Measurements from ENCODE around the gene CYB5R2.

CYB5R2 gene

DNA sequence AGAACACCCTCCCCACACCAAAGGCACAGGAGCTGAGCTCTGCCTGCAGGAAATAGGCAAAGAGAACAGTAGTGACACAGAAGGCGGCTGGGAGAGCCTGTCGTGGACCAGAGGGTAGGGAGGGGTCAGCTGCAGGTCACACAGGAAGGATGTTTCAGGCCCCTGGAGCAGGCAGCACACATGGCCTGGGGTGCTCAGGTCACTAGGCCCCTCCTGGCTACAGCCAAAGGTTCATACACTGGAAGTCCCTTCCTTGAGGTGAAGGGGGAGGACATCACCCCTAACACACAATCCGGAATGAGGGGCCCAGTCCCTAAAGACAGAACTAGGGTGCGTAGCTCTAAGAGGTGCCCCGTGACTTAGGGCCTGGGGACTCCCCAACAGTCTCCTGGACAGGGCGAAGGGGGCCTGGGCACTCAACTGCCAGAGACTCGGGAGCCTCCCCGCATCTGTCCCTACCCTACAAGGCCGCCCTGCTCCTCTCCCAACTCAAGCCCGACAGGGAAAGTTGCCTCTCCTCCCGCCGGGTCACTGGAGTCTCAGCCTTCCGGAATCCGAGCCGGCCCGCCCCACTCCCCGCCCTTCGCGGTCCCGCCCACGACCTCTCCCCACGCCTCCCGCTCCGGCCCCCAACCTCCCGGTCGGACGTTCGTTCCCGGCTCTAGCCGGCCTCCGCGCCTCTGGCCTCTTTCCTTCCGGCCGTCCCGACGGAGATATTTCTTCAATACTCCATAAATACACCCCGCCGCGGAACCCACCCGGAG, at the start of gene CYB5R2:
TSS of gene CYB5R2 (minus strand) at position 541 of the 764 bp plus-strand sequence. CDS start 675 bp downstream, outside the sequence.
- no peak for DNase-seq (ENCODE audit: low read depth)

DNA sequence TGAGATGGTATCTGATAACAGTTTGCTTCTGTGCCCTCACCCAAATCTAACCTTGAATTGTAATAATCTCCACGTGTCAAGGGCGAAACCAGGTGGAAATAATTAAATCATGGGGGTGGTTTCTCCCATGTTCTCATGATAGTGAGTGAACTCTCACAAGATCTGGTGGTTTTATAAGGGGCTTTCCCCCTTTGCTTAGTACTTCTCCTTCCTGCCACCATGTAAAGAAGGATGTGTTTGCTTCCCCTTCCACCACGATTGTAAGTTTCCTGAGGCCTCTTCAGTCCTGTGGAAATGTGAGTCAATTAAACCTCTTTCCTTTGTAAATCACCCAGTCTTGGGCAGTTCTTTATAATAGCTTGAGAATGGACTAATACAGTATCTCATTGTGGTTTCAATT, 41.5 kb upstream of the CYB5R2 start:
- no peak for DNase-seq (ENCODE audit: low read depth)

DNA sequence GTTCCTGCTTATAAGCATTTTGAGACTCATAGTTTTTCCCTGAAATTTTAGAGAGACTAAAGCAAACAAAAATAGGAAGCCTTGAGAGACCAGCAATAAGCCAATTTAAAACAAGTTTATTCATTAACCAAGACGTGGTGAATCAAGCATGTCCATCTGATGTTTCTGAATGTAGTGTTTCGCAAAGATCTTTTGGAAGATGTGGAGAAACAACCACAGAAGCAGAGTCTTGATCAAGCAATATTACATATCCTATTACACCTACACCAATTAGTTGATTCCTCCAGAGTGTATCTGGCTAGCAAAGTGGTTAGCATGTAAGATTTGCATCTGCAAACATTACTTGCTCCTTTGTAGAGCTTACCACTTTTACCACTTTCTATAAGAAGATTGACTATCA, 33.1 kb upstream of the CYB5R2 start, which contains the start of gene OVCH2:
TSS of gene OVCH2 (minus strand) at position 101 of the 400 bp plus-strand sequence. CDS start at position 18, 83 bp downstream.
- DNase-seq (ENCODE audit: low read depth) = no peak

DNA sequence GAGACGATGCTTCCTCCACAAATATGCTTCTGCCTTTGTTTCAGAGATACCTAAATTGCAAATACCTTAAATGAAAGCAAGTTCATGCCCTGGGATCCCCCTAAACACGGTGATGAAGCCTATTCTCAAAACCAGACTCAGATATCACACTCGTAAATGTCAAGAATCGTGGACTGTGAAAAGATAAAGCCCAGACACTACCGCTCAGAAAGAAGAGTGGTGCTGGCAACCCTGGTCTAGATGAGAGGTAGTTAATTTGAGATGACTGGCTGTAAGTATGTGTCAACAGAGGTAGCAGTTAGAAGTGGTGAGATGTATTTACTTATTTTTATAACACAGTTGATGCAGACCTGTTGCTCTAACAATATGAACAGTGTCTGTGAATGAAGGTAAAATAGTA, 30.4 kb upstream of the CYB5R2 start:
- DNase-seq (ENCODE audit: low read depth) = no peak

DNA sequence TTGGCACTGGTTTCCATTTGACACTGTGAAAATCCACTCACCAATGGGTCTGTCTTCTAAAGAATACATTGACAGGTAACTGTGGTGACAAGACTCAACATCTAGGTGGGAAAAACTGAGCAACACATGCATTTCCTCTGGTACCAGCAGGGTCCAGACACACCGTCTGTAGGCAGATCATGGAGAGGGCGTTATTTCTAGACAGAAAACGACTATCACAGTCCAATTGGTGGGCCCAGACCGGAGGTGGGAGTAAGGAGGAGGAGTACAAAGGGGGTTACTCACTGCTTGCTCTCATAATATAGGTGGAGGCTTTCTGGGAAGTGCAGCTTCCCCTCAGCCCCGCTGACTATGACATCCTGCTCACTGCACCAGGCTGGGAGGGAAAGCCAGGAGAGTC, 23.1 kb upstream of the CYB5R2 start:
- DNase-seq (ENCODE audit: low read depth) = no peak

DNA sequence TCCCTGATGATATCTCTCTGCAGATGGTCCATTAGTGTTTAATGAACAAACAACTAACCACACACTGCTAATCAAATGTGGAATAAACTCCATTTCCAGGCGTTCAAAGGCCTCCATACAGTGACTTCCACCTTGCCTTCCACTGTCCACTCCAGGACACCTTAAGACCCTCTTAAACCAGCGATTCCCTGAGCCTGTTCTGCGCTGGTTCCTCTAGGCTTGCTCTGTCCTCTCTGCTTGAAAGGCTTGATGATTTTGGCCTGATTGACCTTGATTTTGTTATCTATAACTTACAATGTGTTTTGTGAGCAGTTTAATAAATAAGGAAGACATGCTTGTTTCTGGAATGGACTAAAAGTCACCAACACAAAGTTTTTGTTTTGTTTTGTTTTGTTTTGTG, 20.9 kb upstream of the CYB5R2 start:
- DNase-seq (ENCODE audit: low read depth) = no peak

DNA sequence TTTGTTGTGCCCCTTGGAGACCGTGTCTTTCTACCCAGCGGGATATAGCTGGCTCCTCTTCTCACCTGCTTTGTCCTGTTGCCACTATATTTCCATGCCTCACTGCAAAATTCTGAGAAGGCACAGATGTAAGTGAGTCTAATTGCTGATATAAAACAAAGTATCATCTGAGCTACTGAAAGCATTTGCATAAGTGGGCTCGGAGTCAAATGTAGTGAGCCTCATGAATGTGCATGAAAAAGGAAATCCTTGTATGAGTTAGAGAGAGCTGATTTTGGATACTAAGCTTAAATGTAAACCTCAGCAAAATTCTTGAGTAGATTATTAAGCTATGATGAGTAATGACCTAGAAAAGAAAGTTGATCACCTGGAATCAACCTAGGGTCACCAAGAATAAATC, 19.1 kb upstream of the CYB5R2 start:
- no peak for DNase-seq (ENCODE audit: low read depth)

DNA sequence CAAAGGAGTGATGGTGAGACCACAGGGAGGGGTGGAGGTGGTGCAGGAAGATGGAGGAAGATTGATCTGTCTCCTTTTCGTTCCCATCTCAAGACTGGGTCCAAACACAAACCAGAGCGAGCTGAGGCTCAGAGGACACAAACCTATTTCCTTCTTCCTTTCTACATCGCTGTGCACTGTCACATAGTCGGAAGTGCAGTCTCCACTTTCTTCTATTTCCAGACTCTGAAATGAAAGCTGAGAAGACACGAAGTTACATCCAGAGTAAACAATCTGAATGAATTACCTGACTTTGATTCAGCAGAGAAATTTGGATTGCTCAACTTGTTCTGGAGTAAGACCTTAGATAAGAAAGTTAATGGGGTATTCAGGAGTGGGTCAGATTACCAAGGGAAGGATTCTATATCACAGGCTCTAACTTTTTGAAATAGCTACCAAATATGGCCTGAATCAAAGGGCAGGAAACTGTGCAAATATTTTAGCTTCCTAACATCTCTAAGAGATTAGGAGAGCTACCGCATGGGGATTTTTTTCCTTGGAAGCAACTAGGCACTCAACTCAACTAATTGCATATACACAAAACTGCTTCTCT, 18.6 kb upstream of the CYB5R2 start:
- no peak for DNase-seq (ENCODE audit: low read depth)

DNA sequence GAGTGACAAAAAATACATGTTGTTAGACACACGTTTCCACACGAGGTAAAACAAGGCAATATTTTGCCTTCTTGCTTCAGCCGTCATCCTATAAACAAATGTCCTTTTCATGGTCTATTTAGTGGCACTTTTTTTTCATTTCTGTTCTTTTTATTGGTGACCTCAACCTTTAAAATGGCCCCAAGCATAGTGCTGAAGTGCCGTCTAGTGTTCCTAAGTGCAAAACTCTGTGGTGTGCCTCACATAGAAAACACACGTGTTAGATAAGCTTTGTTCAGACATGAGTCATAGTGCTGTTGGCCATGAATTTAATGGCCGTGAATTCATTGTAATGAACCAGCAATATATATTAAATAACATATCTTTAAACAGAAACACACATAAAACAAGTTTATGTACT, 17.3 kb upstream of the CYB5R2 start:
- no peak for DNase-seq (ENCODE audit: low read depth)

DNA sequence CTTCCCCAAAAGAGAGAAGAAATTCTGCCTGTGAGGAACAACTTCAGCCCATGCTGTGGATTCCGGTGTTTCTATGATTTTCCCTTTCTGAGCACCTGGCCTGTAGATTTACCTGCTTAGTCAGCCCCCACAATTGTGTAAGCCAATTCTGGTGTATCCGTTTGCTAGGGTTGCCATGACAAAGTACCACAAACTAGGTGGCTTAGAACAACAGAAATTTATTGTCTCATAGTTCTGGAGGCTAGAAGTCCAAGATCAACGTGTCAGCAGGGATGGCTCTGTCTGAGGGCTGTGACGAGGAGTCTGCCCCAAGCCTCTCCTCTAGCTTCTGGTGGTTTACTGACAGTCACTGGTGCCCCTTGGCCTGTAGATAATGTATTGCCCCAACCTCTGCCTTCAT, 15.9 kb upstream of the CYB5R2 start:
- DNase-seq (ENCODE audit: low read depth) = no peak

DNA sequence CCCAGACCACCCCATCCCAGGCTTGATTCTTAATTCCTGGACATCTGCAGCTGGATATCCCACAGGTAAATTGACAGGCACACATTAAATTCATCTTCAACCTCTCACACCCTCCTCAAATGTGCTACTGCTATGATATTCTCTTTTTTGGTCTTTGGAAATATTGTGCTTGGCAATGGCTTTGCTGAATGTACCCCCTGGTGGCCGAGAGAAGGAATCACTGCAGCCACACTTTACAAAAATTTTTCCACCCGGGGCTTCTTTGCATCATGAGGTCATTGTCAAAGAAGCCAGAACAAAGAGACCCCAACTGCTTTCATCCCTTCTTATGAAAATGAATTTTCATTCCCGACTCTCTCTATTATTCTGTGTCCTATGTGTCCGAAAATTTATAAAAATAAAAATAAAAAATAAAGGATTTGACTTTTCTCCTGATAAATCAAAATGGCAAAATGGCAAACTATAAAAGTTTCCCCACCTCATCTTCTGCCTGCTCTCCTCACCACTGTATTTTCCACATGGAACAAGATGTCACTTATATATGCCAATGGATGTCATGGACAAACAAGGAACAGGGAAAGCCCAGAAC, 15.0 kb upstream of the CYB5R2 start:
- peak; percentile 9 for DNase-seq (ENCODE audit: low read depth)

DNA sequence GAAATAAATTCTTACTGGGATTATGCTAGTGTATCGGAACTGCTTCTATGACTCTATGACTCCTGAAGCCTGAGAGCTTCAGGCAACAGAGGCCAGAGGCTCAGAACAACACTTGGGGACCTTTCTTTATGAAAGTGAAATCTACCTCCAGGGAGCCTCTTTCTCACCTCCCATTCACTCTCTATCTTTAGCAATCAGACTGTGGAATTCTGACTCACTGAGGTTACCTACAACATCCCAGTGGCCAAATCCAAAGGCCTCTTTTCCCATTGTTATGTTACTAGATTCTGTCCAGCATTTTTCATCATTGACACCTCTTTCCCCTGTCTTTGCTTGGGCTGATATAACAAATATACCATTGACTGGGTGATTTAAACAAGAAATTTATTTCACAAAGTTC, 14.1 kb upstream of the CYB5R2 start:
- DNase-seq (ENCODE audit: low read depth) = no peak

DNA sequence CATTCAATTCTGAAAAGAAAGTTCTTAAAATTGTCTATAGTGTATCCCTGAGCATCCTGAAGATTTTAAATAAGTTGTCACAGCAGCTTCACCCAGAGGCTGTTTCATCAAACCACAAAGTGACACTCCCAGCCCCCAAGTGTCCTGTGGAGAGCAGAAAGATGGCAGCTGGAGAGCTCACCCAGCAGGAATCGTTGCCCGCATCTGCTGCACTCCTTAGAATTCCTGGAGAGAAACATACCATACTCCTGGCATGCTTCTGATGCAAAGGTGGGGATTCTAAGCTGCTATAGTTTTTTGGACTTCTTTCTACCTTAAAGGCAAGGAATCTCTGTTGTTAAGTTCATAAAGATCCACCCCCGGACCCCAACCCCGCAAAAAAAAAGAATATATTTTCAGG, 13.5 kb upstream of the CYB5R2 start:
- no peak for DNase-seq (ENCODE audit: low read depth)

DNA sequence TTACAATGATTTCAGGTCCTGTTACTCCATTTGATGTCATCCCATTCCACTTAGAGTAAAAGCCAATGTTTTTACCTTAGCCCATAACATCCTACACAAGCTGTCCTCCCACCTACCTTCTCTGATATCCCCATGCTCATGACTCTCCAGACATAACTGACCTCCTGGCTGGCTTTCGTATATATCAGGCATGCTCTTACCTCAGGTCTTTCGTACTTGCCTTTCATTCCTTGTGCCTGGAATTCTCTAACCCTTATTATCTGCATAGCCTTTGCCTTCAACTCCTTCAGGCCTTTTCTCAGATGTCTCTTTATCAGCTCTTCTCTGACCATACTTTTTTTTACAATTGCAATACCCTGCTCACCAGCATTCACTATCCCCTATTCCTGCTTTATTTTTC, 10.3 kb upstream of the CYB5R2 start:
- no peak for DNase-seq (ENCODE audit: low read depth)

DNA sequence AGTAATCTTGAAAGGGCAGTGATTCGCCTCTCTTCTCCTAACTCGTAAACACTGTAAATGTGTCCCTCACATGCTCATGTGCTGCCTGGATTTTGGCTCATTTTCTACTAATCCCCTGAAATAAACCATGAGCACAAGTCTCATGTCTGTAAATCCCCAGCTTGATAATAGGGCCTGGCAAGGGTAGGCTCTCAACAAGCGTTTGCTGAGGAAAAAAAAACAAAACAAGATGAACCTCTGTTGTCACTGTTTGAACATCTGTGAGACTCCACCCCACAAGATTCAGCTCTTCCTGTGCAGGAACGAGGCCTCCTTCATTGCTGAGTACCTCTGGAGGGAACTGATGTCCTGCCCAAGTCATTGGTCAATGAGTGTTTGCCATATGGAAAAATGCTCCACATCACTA, 4.5 kb upstream of the CYB5R2 start:
- DNase-seq (ENCODE audit: low read depth) = no peak

DNA sequence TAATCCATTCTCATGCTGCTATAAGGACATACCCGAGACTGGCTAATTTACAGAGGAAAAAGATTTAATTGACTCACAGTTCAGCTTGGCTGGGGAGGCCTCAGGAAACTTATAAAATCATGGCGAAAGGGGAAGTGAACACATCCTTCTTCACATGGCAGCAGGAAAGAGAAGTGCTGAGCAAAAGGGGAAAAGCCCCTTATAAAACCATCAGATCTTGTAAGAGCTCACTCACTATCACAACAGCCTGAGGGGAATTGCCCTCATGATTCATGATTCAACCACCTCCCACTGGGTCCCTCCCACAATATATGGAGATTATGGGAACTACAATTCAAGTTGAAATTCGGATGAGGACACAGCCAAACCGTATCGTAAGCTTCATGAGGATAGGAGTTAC, 3.8 kb upstream of the CYB5R2 start:
- no peak for DNase-seq (ENCODE audit: low read depth)

DNA sequence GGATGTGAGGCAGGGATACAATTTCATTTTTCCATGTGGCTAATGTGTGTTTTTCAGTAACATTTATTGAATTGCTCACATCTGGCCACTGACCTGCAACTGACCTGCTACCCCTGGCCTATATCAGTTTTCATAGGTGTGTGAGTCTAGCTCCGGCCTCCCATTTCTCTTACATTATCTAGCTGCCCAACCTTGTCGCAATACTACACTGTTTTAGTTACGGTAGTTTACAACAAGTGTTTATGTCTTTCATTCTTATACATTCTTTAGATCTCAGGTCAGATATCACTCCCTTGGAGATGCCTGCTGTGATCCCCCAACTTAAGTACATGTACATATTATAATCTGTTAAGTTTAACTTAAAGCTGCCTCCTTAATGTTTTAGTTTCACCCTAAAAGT, 2.3 kb upstream of the CYB5R2 start:
- no peak for DNase-seq (ENCODE audit: low read depth)

DNA sequence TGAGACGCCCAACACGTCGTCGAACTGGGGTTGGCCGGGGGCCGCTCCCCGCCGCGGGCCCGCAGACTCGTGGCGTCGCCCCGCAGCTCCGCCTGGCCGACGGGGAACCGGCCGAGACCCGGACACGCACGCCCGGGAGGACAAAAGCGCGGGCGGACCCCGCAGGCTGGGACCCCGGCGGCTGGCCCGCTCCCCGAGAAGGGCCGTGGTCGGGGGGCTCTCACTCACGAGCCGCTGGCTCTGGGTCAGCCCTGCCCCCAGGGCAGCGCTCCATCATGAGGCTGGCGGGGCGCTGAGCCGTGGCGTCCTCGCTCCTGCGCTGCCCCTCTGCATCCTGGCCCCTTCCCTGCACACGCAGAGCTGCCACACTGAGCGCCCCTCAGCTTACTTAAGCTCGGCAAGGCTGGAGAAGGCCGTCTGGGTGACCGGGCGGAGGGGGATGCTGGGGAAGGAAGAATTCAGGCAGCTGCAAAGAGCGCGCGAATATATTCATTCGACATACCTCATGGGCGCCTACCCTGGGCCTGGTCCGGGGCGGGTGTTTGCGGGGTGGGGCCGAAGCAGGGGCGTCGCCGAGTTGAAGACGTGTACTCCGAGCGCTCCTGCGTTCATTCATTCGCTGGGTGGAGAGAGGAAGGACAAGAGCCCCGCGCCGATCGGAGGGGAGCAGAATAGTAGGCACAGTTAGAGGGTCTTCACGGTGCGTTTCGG, 579 bp upstream of the CYB5R2 start:
- DNase-seq (ENCODE audit: low read depth) = no peak

DNA sequence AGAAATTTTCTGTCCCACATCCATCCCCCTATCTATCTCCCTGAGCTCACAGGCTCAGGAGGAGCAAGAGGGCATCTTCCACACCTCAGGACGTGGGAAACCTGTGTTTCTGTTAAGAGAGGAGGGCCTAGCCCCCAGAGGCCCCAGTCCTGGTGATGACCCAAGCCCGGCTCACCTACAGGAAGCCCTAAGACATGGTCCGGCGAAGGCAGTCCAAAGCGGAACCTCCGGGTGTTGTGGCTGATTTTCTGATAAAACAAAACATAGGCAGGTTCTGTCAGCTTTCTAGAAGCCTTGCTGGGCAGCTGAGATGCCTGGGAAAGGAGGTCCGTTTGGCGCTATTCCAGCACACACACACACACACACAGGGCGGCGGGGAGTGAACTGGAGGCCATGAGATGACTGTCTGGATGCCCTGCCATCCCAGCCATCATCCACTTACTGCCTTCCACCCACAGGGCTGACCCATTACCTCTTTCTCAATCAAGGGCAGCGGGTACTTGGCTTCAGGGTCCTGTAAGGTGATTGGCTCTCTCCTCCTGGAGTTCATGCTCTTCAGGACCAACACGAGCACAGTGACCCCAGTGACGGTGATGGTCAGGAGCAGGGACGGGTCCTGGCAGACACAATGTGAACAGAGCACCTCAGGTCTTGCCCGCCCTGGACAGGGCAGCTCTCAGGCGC, 882 bp downstream of the CYB5R2 start:
- no peak for DNase-seq (ENCODE audit: low read depth)

DNA sequence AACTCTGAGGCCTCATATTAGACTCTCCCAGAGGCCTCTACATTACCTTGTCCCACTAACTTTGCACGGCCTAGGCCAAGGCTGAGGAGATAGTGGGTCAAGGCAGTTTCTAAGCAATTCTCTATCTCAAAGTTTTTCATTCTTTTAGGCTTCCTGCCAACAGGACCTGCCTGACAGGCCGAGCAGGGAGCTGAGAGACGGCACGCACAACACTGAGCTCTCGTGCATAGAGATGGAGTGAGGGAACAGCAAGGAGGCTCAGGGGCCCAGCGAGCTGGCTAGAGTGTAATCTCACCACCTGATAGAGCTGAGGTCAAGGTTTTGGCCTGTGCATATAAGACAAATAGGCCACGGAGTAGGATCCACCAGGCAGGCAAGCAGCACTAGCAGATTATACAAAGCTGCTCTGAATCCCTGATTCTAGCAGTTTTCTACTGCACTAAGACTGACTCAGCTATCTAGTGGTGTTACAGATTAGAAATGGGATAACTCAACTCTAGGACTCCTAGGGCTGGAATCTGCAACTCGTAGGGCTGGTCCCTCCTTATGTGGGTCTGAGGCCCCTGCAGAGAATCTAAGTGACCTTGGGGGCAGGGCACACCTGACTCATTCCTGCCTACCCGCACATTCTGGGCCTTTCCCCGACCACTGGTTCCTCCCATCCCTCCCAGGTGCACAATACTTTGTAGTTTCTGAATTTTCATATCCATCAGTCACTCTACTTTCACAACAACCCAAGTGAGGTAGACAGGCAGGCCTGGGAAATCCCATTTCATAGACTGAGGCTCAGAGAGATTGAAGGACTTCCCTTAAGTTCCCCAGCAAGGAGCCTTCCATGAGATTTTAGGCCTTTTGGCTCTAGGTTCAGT, 1.7 kb downstream of the CYB5R2 start:
- no peak for DNase-seq (ENCODE audit: low read depth)

DNA sequence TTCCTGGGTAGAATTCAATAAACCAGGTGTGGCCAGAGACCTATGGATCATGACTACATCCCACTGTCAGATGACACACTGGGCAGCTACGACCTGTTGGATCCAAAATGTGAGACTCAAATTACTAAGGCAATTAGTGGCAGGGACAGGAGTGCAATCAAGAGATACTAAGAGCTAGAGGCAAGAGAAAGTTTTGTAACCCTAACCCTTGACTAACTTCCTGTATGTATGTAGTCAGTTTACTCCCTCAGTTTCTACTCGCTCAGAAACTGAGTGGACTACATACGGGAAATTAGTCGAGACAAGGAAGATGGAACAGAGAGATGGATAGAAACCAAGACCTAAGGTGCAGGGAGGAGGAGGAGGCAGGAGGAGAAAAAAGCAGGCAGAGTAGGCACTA, 2.7 kb downstream of the CYB5R2 start:
- DNase-seq (ENCODE audit: low read depth) = no peak
